Measurements from ENCODE around the gene APOL2.
A peak's percentile ranks its signal among the peaks of the same experiment; 100 is the strongest.
"Not testable (repeated sequence)": the region's sequence is repeated elsewhere in the genome, so short reads cannot be mapped to it uniquely, and the experiment has no call there.

APOL2 gene

GRCh38 chr22:36257948-36258670, 18.8 kb upstream of the APOL2 start:
- H3K36me3 ChIP-seq, result peaks cover 12% of the 10 kb centered on the region
- TF ChIP-seq, protein P1, sequence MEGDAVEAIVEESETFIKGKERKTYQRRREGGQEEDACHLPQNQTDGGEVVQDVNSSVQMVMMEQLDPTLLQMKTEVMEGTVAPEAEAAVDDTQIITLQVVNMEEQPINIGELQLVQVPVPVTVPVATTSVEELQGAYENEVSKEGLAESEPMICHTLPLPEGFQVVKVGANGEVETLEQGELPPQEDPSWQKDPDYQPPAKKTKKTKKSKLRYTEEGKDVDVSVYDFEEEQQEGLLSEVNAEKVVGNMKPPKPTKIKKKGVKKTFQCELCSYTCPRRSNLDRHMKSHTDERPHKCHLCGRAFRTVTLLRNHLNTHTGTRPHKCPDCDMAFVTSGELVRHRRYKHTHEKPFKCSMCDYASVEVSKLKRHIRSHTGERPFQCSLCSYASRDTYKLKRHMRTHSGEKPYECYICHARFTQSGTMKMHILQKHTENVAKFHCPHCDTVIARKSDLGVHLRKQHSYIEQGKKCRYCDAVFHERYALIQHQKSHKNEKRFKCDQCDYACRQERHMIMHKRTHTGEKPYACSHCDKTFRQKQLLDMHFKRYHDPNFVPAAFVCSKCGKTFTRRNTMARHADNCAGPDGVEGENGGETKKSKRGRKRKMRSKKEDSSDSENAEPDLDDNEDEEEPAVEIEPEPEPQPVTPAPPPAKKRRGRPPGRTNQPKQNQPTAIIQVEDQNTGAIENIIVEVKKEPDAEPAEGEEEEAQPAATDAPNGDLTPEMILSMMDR (IDR thresholded peaks at IDR 0.05), result no peak

GRCh38 chr22:36257308-36257707, 18.0 kb upstream of the APOL2 start:
- Histone ChIP-seq H3K27me3 (no peaks in the 10 kb centered on the region), H3K36me3 (peaks cover 12% of the 10 kb centered on the region), H3K4me3 (ENCODE audit: low read depth in 1 of 2, low read length in 1 of 2) (no peak overlapping the region), H3K9me3 (no peaks in the 10 kb centered on the region), H3K4me1 (ENCODE audit: control insufficient read depth in 1 of 2, insufficient read depth in 1 of 2, low read depth in 1 of 2, low read length in 1 of 2) (peaks cover 27 to 35% of the 10 kb centered on the region in 2 experiments), H3K27ac (no peak overlapping the region)
- TF ChIP-seq, protein P1 (IDR thresholded peaks at IDR 0.05), result no peak

More at GRCh38 chr22:36257948-36258670, 18.8 kb upstream of the APOL2 start:
- no peak overlapping the region for H3K4me3 ChIP-seq (ENCODE audit: low read depth in 1 of 2, low read length in 1 of 2)
- no peaks in the 10 kb centered on the region for H3K27me3 ChIP-seq
- peak overlapping the region; percentile 63 for H3K27ac ChIP-seq
- H3K4me1 ChIP-seq (ENCODE audit: control insufficient read depth in 1 of 2, insufficient read depth in 1 of 2, low read depth in 1 of 2, low read length in 1 of 2), result peaks cover 20 to 27% of the 10 kb centered on the region in 2 experiments
- no peaks in the 10 kb centered on the region for H3K9me3 ChIP-seq

DNA sequence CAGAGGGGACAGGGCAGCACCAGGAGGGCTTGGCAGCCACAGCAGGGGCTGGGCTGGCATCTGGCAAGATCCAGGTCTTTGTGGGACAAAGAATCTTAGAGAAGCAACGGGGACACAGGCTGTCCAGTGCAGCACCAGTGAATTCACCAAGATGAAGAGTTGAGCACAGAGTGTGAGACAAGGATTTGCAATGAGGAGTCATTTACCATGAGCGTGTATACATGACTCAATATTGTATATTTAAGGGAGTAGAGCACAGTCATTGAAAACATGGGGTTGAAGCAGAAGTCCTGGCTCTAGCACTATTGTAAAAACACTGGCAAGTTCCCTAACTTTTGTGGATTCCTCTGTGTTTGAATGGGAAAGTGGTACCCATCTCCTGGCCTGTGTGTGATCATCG, 17.2 kb upstream of the APOL2 start:
- Histone ChIP-seq H3K27ac (no peak overlapping the region), H3K27me3 (no peaks in the 10 kb centered on the region), H3K4me1 (ENCODE audit: control insufficient read depth in 1 of 2, insufficient read depth in 1 of 2, low read depth in 1 of 2, low read length in 1 of 2) (peaks cover 27 to 35% of the 10 kb centered on the region in 2 experiments), H3K4me3 (ENCODE audit: low read depth in 1 of 2, low read length in 1 of 2) (no peak overlapping the region), H3K9me3 (no peaks in the 10 kb centered on the region), H3K36me3 (peaks cover 12% of the 10 kb centered on the region)
- TF ChIP-seq, protein P1 (IDR thresholded peaks at IDR 0.05), result no peak

GRCh38 chr22:36255572-36255971, 16.2 kb upstream of the APOL2 start:
- H3K36me3 ChIP-seq, result peaks cover 12% of the 10 kb centered on the region
- H3K4me1 ChIP-seq (ENCODE audit: control insufficient read depth in 1 of 2, insufficient read depth in 1 of 2, low read depth in 1 of 2, low read length in 1 of 2), result peaks cover 27 to 35% of the 10 kb centered on the region in 2 experiments
- H3K4me3 ChIP-seq (ENCODE audit: low read depth in 1 of 2, low read length in 1 of 2); H3K27me3 ChIP-seq; H3K9me3 ChIP-seq; H3K27ac ChIP-seq: not testable (repeated sequence)

GRCh38 chr22:36253523-36254490, 14.5 kb upstream of the APOL2 start:
- H3K36me3 ChIP-seq, result peaks cover 12% of the 10 kb centered on the region
- TF ChIP-seq, protein P1 (IDR thresholded peaks at IDR 0.05), result no peak
- no peaks in the 10 kb centered on the region for H3K27me3 ChIP-seq
- no peaks in the 10 kb centered on the region for H3K9me3 ChIP-seq
- peak overlapping the region; percentile 64 to 76 for H3K4me3 ChIP-seq (ENCODE audit: low read depth in 1 of 2, low read length in 1 of 2)
- peaks cover 20 to 27% of the 10 kb centered on the region in 2 experiments for H3K4me1 ChIP-seq (ENCODE audit: control insufficient read depth in 1 of 2, insufficient read depth in 1 of 2, low read depth in 1 of 2, low read length in 1 of 2)
- peak overlapping the region; percentile 92 for H3K27ac ChIP-seq

Data from neutrophil (primary cell).